Measurements from ENCODE around the gene HSD3B1.

Gene HSD3B1

GRCh38 chr1:119506941-119507340 is at the start of gene HSD3B1:
Gene HSD3B1, plus strand, starts transcription at chr1:119507210. Its CDS starts 267 bp downstream, at chr1:119507477.
- no peak for DNase-seq (ENCODE audit: low spot score)

DNA sequence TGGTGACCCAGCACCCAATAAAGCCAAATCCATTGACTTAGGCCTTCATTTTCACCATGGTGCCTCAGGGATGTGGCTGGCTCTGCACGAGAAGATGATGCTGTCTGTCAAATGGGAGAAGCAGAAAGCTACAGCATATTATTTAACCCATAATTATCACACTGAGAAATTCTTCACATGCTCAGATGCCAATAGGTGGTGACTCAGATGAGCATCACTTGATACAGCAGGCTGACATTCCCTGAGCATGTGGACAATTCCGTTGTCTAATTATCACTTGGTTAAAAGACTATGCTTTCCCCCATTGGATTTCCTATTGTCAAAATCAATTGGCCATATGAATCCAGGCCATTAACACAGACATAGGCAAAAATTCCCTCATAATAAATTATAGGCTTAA is 44.0 kb upstream of the HSD3B1 start:
- DNase-seq (ENCODE audit: low spot score): no peak

- no peak for DNase-seq (ENCODE audit: low spot score)
Observed at GRCh38 chr1:119463569-119463968, 43.4 kb upstream of the HSD3B1 start.

DNA sequence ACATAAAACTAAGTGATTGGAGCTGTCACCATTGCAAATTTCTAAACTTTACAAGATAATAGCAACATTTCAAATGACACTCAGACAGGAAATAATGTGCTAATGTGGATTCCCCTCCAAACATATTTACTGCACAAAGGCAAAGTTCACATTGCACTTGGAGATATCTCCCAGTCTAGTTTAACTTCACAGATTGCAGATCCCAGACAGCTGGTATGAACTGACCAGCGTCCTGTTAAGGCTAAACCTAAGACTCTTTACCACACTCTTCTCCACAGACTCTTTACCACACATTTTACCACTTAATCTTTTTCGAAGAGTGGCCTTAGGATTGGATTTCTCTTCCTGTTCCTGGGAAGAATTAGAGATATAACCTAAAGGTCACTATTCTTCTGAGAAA is 40.6 kb upstream of the HSD3B1 start:
- no peak for DNase-seq (ENCODE audit: low spot score)

DNA sequence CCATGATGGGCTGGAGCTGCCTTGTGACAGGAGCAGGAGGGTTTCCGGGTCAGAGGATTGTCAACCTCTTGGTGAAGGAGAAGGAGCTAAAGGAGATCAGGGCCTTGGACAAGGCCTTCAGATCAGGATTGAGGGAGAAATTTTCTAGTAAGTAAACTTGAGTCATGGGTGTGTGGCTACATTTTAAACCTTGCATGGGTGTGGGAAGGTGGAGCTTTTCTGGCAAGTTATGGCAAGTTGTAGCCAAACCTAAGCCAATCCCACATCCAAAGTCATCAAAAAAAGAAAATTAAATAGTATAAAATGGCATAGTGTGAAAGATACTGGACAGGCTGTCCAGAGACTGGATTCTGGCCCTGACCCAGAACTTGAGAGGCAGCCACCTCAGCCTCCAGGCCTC is 39.8 kb upstream of the HSD3B1 start:
- no peak for DNase-seq (ENCODE audit: low spot score)

GRCh38 chr1:119467857-119468668 is 38.9 kb upstream of the HSD3B1 start:
- no peak for DNase-seq (ENCODE audit: low spot score)

DNA sequence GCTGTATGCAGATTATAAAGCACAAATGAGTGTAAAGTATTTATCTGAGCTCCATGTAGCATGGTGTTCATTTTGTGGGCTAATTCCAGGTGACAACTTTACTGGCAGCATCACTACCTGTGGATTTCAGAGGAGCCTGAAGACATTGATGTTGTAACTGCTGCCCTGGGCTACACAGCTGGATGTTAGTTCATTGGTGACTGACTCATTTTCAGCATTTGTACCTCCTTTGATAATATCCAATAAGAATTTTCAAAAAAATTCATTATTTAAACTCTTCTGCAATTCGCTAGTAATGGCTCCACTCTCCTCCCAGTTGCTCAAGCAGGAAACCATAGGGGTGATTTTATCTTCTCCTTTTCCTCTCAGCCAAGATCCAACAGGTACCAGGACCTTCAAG is 37.3 kb upstream of the HSD3B1 start:
- no peak for DNase-seq (ENCODE audit: low spot score)

DNA sequence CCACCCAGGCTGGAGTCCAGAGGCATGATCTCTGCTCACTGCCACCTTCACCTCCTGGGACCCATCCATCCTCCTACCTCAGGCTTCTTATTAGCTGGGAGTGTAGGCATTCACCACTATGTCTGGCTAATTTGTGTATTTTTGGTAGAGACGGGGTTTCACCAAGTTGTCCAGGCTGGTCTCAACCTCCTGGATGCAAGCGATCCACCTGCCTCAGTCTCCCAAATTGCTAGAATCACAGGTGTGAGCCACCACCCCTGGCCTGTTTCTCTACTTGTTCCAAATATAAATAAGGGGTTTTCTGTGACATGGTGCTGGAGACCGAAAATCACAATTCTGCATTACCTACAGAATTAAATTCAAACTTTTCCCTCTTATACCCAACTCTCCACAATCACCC is 36.6 kb upstream of the HSD3B1 start:
- no peak for DNase-seq (ENCODE audit: low spot score)

- DNase-seq (ENCODE audit: low spot score): no peak
Observed at GRCh38 chr1:119470958-119471357, 36.1 kb upstream of the HSD3B1 start.

DNA sequence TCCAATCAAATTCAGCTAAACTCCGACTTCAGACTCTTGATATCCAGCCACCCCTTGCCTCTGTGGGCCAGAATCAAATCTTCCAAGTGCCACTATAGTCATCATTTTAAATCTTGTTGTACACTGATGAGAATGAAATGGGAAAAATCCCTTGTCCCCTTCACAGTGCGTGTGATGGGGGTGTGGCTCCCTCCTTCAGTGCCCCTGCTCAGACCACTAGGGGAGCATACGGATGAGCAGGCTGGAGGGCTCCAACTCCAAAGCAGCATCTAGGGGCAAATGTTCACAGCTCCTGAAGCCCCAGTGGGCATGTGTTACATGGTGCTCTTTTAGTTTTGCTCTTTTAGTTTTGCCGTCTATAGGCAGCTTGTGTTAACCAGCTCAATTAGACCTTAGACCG is 35.4 kb upstream of the HSD3B1 start:
- DNase-seq (ENCODE audit: low spot score): no peak

- no peak for DNase-seq (ENCODE audit: low spot score)
Observed at GRCh38 chr1:119472080-119472818, 34.8 kb upstream of the HSD3B1 start.

DNA sequence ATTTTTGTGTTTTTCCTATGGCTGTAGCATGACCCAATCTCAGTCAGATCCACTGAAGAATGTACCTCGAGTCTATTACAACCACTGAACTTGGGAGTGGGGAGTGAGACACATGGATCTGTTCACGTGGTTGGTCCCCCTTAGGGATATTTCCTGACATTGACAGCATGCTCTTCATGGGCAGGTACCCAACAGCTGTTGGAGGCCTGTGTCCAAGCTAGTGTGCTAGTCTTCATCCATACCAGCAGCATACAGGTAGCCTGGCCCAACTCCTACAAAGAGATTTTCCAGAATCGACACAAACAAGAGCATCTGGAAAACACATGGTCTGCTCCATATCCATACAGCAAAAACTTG is 34.2 kb upstream of the HSD3B1 start:
- no peak for DNase-seq (ENCODE audit: low spot score)

DNA sequence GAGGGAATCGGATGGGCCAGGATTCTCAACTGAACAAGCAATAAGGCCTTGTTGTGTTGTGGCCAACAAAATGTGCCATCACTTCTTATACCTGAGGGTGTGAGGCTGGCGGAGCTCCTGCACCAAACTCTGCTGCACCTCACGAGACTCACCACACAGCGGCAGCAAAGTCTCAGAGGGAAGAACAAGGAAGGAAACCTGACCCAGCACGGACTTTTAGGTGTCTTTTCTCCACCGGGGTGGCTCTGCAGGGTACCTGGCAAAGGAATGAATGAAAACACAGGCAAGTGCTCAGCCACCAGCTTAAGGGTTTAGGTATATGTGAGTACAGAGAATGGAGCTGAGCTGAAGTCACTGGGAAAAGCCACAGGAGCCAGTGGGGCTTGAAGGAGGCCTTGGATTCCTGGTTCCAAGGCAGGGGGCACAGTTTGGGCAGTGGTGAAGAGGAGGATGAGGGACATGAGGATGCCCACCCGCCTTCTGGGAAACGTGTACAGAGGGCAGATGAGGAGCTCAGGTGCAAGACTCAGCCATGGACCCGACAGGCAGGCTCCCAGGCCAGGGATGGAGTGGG is 31.1 kb upstream of the HSD3B1 start:
- no peak for DNase-seq (ENCODE audit: low spot score)

GRCh38 chr1:119477710-119478109 is 29.3 kb upstream of the HSD3B1 start:
- no peak for DNase-seq (ENCODE audit: low spot score)

- no peak for DNase-seq (ENCODE audit: low spot score)
Observed at GRCh38 chr1:119480175-119480574, 26.8 kb upstream of the HSD3B1 start.

- DNase-seq (ENCODE audit: low spot score): no peak
Observed at GRCh38 chr1:119481951-119482350, 25.1 kb upstream of the HSD3B1 start.

GRCh38 chr1:119482517-119483425 is 24.2 kb upstream of the HSD3B1 start:
- no peak for DNase-seq (ENCODE audit: low spot score)

- DNase-seq (ENCODE audit: low spot score): no peak
Observed at GRCh38 chr1:119483441-119484200, 23.4 kb upstream of the HSD3B1 start.

- DNase-seq (ENCODE audit: low spot score): no peak
Observed at GRCh38 chr1:119485201-119485600, 21.8 kb upstream of the HSD3B1 start.

GRCh38 chr1:119488216-119488615 is 18.8 kb upstream of the HSD3B1 start:
- no peak for DNase-seq (ENCODE audit: low spot score)

DNA sequence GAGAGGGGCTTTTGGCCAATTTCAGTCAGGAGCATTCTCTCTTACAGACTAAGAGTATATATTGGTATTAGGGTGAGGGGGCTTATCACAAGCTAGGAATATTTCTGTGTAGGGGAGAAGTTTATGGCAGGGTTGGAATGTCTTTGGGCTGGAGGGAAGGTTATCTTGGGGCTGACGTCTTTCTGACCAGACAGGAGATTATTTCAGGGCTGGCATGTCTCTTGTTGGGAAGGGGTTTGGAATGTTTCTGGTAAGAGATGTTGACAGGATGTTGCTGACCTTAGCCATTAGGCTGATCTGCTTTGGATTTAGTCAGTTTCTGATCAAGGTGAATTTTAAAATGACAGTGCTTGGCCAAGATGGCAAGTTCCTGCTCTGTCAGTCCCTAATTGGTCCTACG is 17.8 kb upstream of the HSD3B1 start:
- no peak for DNase-seq (ENCODE audit: low spot score)
